Neural cell (in vitro differentiated cells): ENCODE data around the gene ASTL.

Source experiments
- CTCF ChIP-seq: fragments of 450-650 bp; IDR thresholded peaks from 2 replicates; pipeline ENCODE4 v1.5.1; 2014; ENCODE audit warnings: antibody characterized with exemption, mild to moderate bottlenecking, moderate library complexity; ENCODE audit not compliant: poor library complexity, severe bottlenecking
- EP300 ChIP-seq: fragments of 450-650 bp; conservative IDR thresholded peaks from 2 replicates; pipeline ENCODE4 v1.6.1; 2014; ENCODE audit warnings: antibody characterized with exemption, mild to moderate bottlenecking, moderate library complexity; ENCODE audit not compliant: poor library complexity, severe bottlenecking
- EZH2 ChIP-seq: fragments of 200-600, 300-800 bp; shearing (Covaris generic), sonication (generic); IDR thresholded peaks from 2 replicates; pipeline ENCODE4 v1.6.1; 2014; ENCODE audit warnings: antibody characterized with exemption, low read length, borderline replicate concordance, mild to moderate bottlenecking; ENCODE audit not compliant: insufficient read depth, poor library complexity, severe bottlenecking
- POLR2AphosphoS5 ChIP-seq: IDR thresholded peaks from 2 replicates; pipeline ENCODE4 v1.6.1; 2012
- RAD21 ChIP-seq: fragments of 450-650 bp; conservative IDR thresholded peaks from 2 replicates; pipeline ENCODE4 v1.6.1; 2014; ENCODE audit warnings: antibody characterized with exemption, mild to moderate bottlenecking, moderate library complexity
- SMC3 ChIP-seq: fragments of 450-650 bp; conservative IDR thresholded peaks from 2 replicates; pipeline ENCODE4 v1.6.1; 2014; ENCODE audit warnings: antibody characterized with exemption, mild to moderate bottlenecking, moderate library complexity; ENCODE audit not compliant: poor library complexity
- TAF1 ChIP-seq: IDR thresholded peaks from 2 replicates; pipeline ENCODE4 v1.6.1; 2012; ENCODE audit warnings: low read depth

GRCh38 chr2:96106991-96107707 is 31.2 kb downstream of the ASTL start:
- no peak for TF ChIP-seq CTCF
- no peak for TF ChIP-seq TAF1
- no peak for TF ChIP-seq EZH2
- TF ChIP-seq EP300 = no peak
- TF ChIP-seq RAD21 = no peak
- no peak for TF ChIP-seq POLR2AphosphoS5
- TF ChIP-seq SMC3 = no peak
